ENCODE results near the gene PDZD2. TPM values are rescaled to one million over a fixed set of nuclear protein-coding genes. Genes with fewer than 3 reads are reported as not detected.
"Not testable (repeated sequence)": the region's sequence is repeated elsewhere in the genome, so short reads cannot be mapped to it uniquely, and the experiment has no call there.

The PDZD2 gene
- total RNA-seq, 3 donors from 2014 or later (not counting 1 experiment from before 2014, with no cell fraction given): 0.50 to 1.3 (median 0.66) TPM

- no peak overlapping the region for H3K4me3 Mint-ChIP-seq
- H3K27ac Mint-ChIP-seq: peak overlapping the region; percentile 45
- H3K9me3 Mint-ChIP-seq: no peaks in the 10 kb centered on the region
- peaks cover 8% of the 10 kb centered on the region for H3K36me3 Mint-ChIP-seq
- TF ChIP-seq CTCF (IDR thresholded peaks at IDR 0.05): no peak
- H3K27ac ChIP-seq (ENCODE audit: low read length): no peak overlapping the region
- H3K9me3 ChIP-seq (ENCODE audit: control insufficient read depth, insufficient read depth, low read length): no peaks in the 10 kb centered on the region
- H3K4me3 ChIP-seq (ENCODE audit: low read length): no peak overlapping the region
- WGBS (ENCODE audit: insufficient coverage): 100% methylated on average over 3 of the region's 4 CpGs
- no peaks in the 10 kb centered on the region for H3K27me3 Mint-ChIP-seq (ENCODE audit: low read depth in 2 of 2)
- no peaks in the 10 kb centered on the region for H3K27me3 ChIP-seq (ENCODE audit: control insufficient read depth, insufficient read depth, low read length)
- no peaks in the 10 kb centered on the region for H3K4me1 ChIP-seq (ENCODE audit: control insufficient read depth, insufficient read depth, low read length)
- peaks cover 20% of the 10 kb centered on the region for H3K36me3 ChIP-seq (ENCODE audit: control insufficient read depth, insufficient read depth, low read length)
- no peak for ATAC-seq
- DNase-seq: no peak
- intact Hi-C loops (cut with micrococcal nuclease): no loop called here
- H3K4me1 Mint-ChIP-seq: peaks cover 28 to 29% of the 10 kb centered on the region in 2 donors
Observed at GRCh38 chr5:32116574-32117313, 477.8 kb downstream of the PDZD2 start.

- H3K4me1 ChIP-seq (ENCODE audit: control insufficient read depth, insufficient read depth, low read length); H3K4me3 ChIP-seq (ENCODE audit: low read length); H3K9me3 ChIP-seq (ENCODE audit: control insufficient read depth, insufficient read depth, low read length); H3K36me3 Mint-ChIP-seq; DNase-seq; H3K9me3 Mint-ChIP-seq; H3K4me3 Mint-ChIP-seq; H3K27me3 Mint-ChIP-seq (ENCODE audit: low read depth in 2 of 2); H3K27me3 ChIP-seq (ENCODE audit: control insufficient read depth, insufficient read depth, low read length); ATAC-seq; intact Hi-C loops (cut with micrococcal nuclease); H3K27ac ChIP-seq (ENCODE audit: low read length): not testable (repeated sequence)
- Mint-ChIP-seq H3K4me1 (peaks cover 29 to 39% of the 10 kb centered on the region in 2 donors), H3K27ac (peak overlapping the region in 1 of 2 donors; percentile 71)
- peaks cover 18% of the 10 kb centered on the region for H3K36me3 ChIP-seq (ENCODE audit: control insufficient read depth, insufficient read depth, low read length)
- 100% methylated on average over 7 of the region's 8 CpGs for WGBS (ENCODE audit: insufficient coverage)
Observed at GRCh38 chr5:32118922-32119321, 480.0 kb downstream of the PDZD2 start.

- ATAC-seq (no peak), DNase-seq (no peak)
- no peak overlapping the region for H3K4me3 ChIP-seq (ENCODE audit: low read length)
- no peak for TF ChIP-seq CTCF (IDR thresholded peaks at IDR 0.05)
- peak overlapping the region; percentile 29 to 55 for H3K27ac Mint-ChIP-seq
- peaks cover 15% of the 10 kb centered on the region for H3K36me3 Mint-ChIP-seq
- H3K4me3 Mint-ChIP-seq: no peak overlapping the region
- intact Hi-C loops (cut with micrococcal nuclease): no loop called here
- H3K4me1 ChIP-seq (ENCODE audit: control insufficient read depth, insufficient read depth, low read length): no peaks in the 10 kb centered on the region
- no peaks in the 10 kb centered on the region for H3K27me3 Mint-ChIP-seq (ENCODE audit: low read depth in 2 of 2)
- H3K9me3 Mint-ChIP-seq: no peaks in the 10 kb centered on the region
- H3K27ac ChIP-seq (ENCODE audit: low read length): no peak overlapping the region
- WGBS (ENCODE audit: insufficient coverage): 95% methylated on average over 7 of the region's 8 CpGs
- no peaks in the 10 kb centered on the region for H3K9me3 ChIP-seq (ENCODE audit: control insufficient read depth, insufficient read depth, low read length)
- H3K27me3 ChIP-seq (ENCODE audit: control insufficient read depth, insufficient read depth, low read length): no peaks in the 10 kb centered on the region
- peaks cover 24 to 50% of the 10 kb centered on the region in 2 donors for H3K4me1 Mint-ChIP-seq
- H3K36me3 ChIP-seq (ENCODE audit: control insufficient read depth, insufficient read depth, low read length): peaks cover 31% of the 10 kb centered on the region
Observed at GRCh38 chr5:32123058-32123805, 484.3 kb downstream of the PDZD2 start.

- no peak for TF ChIP-seq CTCF (IDR thresholded peaks at IDR 0.05)
- H3K27ac Mint-ChIP-seq: peak overlapping the region; percentile 29 to 55
- DNase-seq (no peak), ATAC-seq (no peak)
- no peak overlapping the region for H3K4me3 Mint-ChIP-seq
- no peaks in the 10 kb centered on the region for H3K27me3 ChIP-seq (ENCODE audit: control insufficient read depth, insufficient read depth, low read length)
- no peak overlapping the region for H3K4me3 ChIP-seq (ENCODE audit: low read length)
- no peaks in the 10 kb centered on the region for H3K4me1 ChIP-seq (ENCODE audit: control insufficient read depth, insufficient read depth, low read length)
- no peaks in the 10 kb centered on the region for H3K9me3 Mint-ChIP-seq
- no peaks in the 10 kb centered on the region for H3K27me3 Mint-ChIP-seq (ENCODE audit: low read depth in 2 of 2)
- intact Hi-C loops (cut with micrococcal nuclease): no loop called here
- H3K27ac ChIP-seq (ENCODE audit: low read length): no peak overlapping the region
- no peaks in the 10 kb centered on the region for H3K9me3 ChIP-seq (ENCODE audit: control insufficient read depth, insufficient read depth, low read length)
- H3K4me1 Mint-ChIP-seq: peaks cover 29 to 58% of the 10 kb centered on the region in 2 donors
- H3K36me3 ChIP-seq (ENCODE audit: control insufficient read depth, insufficient read depth, low read length): peaks cover 31% of the 10 kb centered on the region
- peaks cover 15% of the 10 kb centered on the region for H3K36me3 Mint-ChIP-seq
- whole genome bisulfite sequencing (ENCODE audit: insufficient coverage): 86% methylated on average over 6 of the region's 6 CpGs
Observed at GRCh38 chr5:32123889-32124676, 485.2 kb downstream of the PDZD2 start.

All from natural killer cell (primary cell).